ENCODE data around the gene RNF223. TPM values are rescaled to one million over a fixed set of nuclear protein-coding genes. Genes with fewer than 3 reads are reported as not detected.
A peak's percentile ranks its signal among the peaks of the same experiment; 100 is the strongest.
"Not testable (repeated sequence)": the region's sequence is repeated elsewhere in the genome, so short reads cannot be mapped to it uniquely, and the experiment has no call there.

RNF223 gene
- polyA plus RNA-seq, 3 donors = 0.30 to 0.82 (median 0.39) TPM

DNA sequence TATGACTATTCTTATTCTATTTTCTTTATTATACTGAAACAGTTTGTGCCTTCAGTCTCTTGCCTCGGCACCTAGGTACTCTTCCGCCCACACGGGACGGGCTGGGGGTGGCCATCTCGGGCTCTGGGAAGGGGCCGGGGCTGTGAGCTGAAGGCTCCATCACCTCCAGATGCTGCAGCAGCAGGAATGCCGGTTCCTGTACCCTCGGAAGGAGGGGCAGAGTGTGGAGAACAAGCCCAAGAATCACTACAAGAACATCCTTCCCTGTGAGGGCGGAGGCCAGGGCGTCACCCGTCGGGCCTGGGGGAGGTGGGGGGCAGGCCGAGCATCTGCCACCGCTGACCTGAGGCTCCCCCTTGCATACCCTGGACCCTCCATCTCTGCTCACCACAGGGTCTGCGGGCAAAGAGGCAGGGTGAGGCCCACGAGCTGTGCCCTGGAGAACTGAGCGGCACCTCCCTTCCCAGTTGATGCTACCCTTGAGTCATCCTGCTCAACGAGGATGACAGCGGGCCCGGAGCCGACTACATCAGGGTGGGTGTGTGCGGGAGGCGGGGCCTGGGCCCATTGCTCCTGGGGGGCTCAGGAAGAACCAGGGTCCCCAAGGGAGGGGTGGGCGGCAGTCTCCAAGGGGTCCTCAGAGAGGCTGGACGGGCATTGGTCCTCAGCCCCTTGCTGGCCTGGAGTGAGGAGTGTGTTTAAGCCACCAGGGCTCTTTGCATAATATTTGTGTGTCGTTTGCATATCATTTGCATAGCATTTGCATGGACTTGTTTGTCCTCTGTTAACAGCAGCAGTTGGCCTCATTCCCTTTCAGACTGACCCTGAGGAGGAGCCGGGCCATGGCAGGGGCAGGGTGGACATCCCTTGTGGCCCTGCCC lies 7.5 kb downstream of the RNF223 start:
- no peak for DNase-seq (ENCODE audit: extremely low read depth in 1 of 11, low read depth in 9 of 11, low spot score in 4 of 11)

DNA sequence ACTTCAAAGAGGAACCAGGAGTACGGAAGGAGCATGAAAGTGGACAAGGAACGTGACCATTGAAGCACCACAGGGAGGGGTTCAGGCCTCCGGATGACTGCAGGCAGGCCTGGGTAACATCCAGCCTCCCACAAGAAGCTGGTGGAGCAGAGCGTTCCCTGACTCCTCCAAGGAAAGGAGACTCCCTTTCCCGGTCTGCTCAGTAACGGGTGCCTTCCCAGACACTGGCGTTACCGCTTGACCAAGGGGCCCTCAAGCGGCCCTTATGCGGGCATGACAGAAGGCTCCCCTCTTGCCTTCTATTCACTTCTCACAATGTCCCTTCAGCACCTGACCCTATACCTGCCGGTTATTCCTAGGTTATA lies 8.2 kb downstream of the RNF223 start:
- DNase-seq (ENCODE audit: extremely low read depth in 1 of 11, low read depth in 9 of 11, low spot score in 4 of 11) = not testable (repeated sequence)

DNA sequence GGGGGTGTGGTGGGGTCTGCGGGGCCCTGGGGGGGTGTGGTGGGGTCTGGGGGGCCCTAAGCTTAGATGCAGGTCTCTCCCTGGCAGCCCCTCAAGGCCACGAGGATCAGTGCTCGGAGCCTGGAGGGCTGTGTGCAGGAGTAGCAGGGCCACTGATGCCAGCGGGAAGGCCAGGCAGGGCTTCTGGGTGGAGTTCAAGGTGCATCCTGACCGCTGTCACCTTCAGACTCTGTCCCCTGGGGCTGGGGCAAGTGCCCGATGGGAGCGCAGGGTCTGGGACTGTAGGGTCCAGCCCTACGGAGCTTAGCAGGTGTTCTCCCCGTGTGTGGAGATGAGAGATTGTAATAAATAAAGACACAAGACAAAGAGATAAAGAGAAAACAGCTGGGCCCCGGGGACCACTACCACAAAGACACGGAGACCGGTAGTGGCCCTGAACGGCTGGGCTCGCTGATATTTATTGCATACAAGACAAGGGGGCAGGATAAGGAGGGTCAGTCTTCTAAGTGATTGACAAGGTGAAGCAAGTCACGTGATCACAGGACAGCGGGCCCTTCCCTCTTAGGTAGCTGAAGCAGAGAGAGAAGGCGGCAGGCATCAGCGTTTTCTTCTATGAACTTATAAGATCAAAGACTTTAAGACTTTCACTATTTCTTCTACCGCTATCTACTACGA lies 8.7 kb downstream of the RNF223 start:
- DNase-seq (ENCODE audit: extremely low read depth in 1 of 11, low read depth in 9 of 11, low spot score in 4 of 11) = no peak

DNA sequence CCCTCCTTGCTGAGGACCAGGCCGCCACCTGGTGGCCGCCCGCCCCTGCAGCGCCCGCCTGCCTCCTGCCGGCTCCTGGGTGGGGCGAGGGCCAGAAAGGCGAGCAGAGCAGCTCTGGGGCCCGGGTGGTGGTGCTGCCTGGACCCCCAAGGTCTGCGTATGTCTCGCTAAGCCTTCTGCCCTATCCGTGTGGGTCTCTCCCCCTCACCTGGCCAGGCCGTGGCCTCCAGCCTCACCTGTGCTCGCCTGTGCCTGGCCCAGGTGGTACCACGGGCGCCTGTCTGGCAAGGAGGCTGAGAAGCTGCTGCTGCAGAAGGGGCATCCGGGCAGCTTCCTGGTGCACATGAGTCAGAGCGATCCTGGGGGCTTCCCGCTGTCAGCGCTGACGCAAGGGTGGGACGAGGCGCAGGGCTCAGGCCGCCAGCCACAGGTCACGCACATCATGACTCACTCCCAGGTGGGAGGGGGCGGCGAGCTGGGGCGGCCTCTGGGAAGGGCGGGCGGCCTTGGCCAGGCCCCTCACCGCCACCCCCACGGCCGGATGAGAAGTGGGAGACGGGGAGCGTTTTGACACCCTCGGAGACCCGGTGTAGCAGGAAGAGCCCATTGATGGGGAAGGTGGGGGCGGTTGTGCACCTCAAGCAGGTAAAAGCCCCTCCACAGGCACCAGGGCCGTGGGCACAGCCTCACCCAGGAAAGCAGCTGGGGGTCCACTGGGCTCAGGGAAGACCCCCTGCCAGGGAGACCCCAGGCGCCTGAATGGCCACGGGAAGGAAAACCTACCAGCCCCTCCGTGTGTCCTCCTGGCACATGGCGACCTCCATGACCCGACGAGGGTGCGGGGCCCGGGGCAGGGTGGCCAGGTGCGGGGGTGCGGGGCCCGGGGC lies 9.9 kb downstream of the RNF223 start:
- DNase-seq (ENCODE audit: extremely low read depth in 1 of 11, low read depth in 9 of 11, low spot score in 4 of 11) = no peak

DNA sequence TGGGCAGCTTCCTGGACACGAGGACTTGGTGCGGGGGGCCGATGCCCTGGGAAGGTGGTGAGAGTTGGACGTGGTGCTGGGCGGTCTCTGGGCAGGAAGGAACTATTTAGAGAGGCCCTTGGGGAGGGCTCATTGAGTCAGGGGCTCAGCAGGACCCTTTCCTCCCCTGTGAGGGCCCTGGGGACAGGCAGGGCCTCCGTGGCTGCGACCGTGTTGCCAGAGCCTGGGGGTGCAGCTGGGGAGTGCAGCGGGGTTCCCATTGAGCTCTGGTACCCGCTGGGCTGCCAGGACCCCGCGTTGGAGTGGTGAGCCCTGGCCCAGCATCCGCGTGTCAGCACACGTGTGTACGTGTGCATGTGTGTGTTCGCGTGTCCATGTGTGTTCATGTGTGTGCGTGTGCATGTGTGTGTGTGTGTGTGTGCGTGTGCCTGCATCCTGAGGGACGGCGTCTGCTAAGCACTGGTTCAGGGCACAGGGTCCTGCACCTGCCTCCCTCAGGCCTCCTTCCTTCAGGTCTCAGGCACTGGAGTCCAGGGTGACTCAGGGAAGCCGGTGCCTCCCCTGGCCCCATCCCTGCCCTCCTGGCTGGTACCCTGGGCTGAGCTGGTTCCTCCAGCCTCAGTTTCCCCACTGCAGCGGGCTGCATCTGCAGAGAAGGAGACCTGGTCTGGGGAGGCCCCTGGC lies 10.7 kb downstream of the RNF223 start:
- DNase-seq (ENCODE audit: extremely low read depth in 1 of 11, low read depth in 9 of 11, low spot score in 4 of 11) = no peak

DNA sequence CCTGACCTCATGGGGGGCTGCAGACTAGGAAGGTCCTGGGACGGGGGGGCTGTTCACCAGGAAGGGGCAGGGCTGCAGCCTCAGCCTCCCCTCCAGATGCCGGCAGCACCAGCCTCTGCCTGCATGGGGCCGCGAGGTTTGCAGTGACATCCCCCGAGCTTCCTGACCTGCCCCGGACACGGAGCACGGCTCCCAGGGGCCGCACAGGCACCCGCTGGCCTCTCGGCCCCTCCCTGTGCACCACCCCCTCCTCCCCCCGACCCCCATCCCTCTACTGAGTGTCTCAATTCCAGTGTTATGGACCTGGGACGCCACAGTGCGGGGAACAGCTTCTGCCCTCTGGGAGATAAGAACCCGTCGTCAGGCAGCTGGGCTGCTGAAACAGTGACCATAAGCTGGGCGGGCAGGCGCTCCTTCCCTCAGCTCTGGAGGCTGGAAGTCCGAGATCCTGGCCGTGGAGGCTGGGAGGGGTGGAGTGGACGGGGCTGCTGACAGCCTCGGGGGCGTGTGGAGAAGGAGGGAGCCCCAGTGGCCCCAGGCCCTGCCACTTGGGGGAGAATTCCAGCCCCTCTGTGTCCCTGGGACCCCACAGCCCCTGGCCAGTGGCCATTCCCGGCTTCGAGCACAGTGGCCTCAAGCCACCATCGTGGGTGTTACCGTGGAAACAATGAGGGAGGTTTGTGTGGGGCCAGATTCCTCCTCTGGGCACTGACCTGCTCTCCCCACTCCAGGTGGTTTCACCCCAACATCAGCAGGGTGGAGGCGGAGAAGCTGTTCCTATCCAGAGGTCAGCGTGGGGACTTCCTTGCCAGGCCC lies 11.6 kb downstream of the RNF223 start:
- no peak for DNase-seq (ENCODE audit: extremely low read depth in 1 of 11, low read depth in 9 of 11, low spot score in 4 of 11)

DNA sequence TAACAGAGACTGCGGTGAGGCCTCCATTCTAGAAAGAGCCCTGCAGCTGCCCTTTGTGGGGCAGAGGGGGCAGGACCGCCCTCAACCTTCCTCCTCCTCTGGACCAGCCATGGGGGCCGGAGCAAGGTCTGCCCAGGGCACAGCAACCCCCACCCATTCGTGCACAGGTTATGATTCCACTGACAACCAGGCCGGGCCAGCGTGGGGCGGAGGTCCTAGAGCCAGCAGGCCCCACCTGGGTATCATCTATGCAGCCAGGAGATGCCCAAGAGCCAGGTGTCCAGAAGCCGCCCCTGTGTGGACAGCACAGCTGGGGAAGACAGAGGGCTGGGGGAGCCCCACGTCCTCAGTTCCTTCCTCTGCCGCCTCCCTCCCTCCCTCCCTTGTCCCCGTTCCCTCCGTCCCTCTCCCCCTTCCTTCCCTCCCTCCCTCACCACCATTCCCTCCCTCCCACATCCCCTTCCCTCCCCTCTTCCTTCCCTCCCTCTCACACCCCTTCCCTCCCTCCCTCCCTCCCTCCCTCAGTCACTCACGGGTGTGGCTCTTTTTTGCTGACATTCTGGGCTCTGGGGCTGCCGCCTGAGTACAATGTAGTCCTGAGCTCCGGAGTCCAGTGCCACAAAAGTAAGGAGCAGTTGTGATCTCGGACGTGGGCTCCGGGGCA lies 12.3 kb downstream of the RNF223 start:
- no peak for DNase-seq (ENCODE audit: extremely low read depth in 1 of 11, low read depth in 9 of 11, low spot score in 4 of 11)

DNA sequence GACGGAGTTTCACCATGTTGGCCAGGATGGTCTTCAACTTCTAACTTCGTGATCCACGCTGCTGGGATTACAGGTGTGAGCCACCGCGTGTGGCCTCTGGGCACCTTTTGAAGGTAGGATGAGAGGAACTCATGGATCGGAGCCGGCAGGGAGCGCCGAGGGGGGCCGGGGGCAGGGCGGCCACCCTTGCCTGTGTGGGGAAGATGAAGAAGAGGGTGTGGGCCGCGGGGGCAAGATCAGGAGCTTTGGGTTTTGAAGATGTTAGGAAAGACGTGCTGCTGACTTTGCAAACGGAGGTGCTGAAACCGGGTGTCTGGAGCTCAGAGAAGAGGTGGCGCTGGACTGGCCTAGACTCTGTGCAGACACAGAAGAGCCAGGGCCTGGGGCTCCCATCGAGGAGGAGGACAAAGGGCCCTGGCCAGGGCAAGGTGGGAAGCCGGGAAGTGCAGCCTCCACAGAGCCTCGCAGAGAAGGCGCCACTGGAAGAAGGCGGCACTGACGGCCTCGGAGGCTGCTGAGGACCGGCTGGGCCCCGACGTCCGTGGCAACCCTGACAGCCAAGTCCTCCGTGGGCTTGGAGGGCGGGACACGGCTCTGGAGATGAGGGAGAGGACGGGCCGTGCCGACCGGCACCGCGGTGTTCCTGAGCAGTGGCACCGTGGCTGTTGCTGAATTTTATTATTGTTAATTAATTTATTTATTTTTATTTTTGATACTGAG lies 13.7 kb downstream of the RNF223 start:
- no peak for DNase-seq (ENCODE audit: extremely low read depth in 1 of 11, low read depth in 9 of 11, low spot score in 4 of 11)

DNA sequence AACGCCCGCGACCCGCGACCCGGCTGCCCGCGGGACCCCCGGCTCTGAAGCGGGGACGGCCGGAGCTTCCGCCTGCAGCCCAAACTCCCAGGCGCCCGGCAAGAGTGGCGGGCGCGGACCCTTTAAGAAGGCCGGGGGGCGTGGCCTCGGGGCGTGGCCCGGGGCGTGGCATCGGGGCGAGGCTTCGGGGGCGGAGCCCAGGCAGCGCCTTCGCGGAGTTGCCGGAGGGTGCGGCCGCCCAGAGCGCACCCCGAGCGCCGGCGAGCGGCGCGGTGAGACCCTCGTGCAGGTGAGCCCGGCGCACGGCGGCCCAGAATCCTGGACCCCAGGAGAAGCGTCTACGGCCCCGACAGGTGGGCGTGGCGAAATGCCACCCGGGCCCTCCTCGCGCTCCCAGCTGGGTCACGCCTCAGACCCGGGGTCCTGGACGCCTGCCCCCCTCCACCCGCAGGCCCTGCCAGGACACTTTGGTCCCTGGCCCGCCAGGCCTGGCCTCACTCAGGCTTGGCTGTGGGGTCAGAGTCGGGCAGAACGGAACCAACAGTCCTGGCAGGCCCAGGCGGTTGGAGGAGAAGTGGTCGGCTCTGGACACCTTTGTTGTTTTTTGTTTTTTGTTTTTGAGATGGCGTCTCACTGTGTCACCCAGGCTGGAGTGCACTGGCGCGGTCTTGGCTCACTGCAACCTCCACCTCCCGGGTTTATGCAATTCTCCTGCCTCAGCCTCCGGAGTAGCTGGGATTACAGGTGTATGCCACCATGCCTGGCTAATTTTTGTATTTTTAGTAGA lies 14.4 kb downstream of the RNF223 start:
- peak in 3 of 11 donors; percentile 63 to 76 (median 64) for DNase-seq (ENCODE audit: extremely low read depth in 1 of 11, low read depth in 9 of 11, low spot score in 4 of 11)

DNA sequence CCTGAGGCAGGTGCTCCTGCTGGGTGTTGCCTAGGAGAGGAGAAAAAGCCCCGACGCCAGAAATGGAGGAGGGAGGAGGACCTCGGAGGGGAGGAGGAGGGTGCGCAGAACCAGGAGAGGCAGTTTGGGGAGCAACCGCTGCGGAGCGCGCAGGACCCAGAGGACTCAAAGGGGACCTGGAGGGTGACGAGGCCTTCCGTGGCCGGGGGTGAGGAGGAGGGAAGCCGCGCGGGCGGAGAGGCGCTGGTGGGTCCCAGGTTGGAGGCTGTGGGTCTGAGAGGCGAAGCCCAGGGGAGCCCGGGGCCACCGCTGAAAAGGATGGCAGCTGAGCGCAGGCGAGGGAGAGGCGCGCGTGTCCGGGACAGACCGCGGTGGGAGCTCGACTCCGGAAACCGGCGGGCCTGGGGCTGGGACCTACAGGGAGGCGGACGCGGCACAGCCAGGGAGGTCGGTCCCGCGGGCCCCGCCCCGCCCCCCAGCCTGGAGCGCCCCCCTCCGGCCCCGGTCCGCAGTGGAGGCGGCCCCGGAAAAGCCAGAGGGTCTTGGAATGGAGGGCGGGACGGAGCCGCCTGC lies 15.1 kb downstream of the RNF223 start:
- no peak for DNase-seq (ENCODE audit: extremely low read depth in 1 of 11, low read depth in 9 of 11, low spot score in 4 of 11)

DNA sequence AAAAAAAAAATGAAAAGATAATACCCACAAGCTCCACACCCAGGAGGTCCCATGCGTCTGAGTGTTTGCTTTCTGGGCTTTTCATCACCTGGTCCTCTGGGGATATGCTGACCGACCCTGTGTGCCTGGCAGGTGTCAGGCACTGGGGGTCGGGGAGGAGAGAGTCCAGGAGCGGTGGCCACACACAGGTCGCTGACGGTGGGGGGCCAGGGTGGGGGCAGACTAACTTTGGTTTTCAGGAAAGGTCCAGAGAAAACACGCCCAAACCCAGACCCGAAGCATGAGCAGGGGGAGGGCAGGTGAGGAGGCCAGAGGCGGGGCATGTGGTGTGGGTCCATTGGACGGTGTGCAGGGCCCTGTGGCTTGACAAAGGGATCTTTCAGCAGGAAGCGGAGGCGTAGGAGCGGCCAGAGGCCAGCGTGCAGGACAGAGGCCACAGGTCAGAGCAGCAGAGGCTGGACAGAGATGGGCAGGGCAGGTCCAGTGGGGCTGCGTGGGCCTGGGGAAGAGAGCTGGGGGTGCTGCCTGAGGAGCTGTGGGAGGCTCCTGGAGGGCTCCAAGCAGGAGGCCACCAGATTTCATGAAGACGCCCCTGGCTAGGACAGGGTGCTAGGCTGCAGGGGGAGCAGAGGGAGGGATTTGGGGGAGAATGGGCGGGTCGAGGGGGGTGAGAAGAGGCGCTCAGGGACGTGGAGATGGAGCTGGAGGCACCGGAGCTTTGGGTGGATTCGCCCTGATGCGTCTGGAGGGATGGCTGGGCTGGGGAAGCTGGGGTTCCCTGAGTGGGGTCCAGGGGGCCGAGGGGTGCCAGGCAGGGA lies 15.8 kb downstream of the RNF223 start:
- no peak for DNase-seq (ENCODE audit: extremely low read depth in 1 of 11, low read depth in 9 of 11, low spot score in 4 of 11)

DNA sequence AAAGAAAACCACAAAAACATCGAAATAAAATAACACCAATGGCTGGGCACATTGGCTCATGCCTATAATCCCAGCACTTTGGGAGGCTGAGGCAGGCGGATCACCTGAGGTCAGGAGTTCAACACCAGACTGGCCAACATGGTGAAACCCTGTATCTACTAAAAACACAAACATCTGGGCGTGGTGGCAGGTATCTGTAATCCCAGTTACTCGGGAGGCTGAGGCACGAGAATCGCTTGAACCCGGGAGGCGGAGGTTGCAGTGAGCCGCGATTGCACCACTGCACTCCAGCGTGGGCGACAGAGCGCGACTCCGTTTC lies 16.4 kb downstream of the RNF223 start:
- not testable (repeated sequence) for DNase-seq (ENCODE audit: extremely low read depth in 1 of 11, low read depth in 9 of 11, low spot score in 4 of 11)

DNA sequence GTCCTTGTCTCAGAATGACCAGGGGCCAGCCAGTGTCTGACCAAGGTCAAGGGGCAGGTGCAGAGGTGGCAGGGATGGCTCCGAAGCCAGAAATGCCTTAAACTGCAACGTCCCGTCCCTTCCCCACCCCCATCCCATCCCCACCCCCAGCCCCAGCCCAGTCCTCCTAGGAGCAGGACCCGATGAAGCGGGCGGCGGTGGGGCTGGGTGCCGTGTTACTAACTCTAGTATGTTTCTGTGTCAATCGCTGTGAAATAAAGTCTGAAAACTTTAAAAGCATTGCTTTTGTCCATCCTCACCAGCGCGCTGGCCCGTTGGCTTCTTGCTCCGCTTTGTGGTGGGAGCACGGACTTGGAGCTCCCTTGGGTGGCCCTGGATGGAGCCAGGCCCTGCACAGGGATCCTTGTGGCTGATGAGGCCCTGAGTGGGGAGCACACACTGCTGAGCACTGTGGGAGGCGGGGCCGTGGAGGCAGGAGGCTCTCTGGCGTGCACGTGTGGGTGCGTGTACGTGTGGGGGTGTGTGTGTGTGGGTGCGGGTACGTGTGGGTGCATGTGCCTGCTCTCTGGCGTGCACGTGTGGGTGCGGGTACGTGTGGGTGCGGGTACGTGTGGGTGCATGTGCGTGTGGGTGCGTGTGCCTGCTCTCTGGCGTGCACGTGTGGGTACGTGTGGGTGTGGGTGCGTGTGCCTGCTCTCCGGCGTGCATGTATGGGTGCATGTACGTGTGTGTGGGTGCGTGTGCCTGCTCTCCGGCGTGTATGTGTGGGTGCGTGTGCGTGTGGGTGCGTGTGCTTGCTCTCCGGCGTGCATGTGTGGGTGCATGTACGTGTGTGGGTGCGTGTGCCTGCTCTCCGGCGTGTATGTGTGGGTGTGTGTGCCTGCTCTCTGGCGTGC lies 18.0 kb downstream of the RNF223 start:
- DNase-seq (ENCODE audit: extremely low read depth in 1 of 11, low read depth in 9 of 11, low spot score in 4 of 11) = no peak

DNA sequence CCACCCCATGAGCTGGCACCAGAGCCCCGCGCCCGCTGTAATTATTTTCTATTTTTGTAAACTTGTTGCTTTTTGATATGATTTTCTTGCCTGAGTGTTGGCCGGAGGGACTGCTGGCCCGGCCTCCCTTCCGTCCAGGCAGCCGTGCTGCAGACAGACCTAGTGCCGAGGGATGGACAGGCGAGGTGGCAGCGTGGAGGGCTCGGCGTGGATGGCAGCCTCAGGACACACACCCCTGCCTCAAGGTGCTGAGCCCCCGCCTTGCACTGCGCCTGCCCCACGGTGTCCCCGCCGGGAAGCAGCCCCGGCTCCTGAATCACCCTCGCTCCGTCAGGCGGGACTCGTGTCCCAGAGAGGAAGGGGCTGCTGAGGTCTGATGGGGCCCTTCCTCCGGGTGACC lies 19.1 kb downstream of the RNF223 start:
- DNase-seq (ENCODE audit: extremely low read depth in 1 of 11, low read depth in 9 of 11, low spot score in 4 of 11) = no peak

All from renal cortex interstitium (tissue), 11 donors.